Measurements from ENCODE around the gene SLC25A11.
A peak's percentile ranks its signal among the peaks of the same experiment; 100 is the strongest.
"Not testable (repeated sequence)": the region's sequence is repeated elsewhere in the genome, so short reads cannot be mapped to it uniquely, and the experiment has no call there.

Gene SLC25A11

DNA sequence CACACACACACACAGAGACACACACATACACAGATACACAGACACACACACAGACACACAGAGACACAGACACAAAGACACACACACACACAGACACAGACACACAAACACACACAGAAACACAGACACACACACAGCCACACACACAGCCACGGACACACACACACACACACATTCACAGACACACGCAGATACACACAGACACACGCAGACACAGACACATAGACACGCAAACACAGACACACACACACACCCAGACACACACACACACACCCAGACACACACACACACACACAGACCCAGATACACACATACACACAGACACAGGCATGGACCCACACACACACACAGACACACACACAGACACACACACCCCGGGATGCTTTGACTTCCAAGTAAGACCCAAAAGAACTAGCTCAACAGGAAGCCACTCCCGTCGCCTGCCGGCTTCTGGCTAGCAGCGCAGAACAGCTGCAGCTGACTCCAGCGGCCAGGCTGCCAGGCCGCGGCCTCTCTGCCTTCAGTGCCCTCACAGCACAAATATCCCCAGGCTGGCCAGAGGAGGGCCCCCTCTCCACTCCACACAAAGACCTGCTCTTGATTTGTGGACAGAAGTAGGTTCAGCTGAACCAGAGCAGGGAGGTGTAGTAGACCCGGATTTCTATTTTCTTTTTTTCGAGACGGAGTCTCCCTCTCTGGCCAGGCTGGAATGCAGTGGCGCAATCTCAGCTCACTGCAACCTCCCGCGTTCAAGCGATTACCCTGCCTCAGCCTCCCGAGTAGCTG, 30.9 kb downstream of the SLC25A11 start:
- DNase-seq: peak; percentile 92

DNA sequence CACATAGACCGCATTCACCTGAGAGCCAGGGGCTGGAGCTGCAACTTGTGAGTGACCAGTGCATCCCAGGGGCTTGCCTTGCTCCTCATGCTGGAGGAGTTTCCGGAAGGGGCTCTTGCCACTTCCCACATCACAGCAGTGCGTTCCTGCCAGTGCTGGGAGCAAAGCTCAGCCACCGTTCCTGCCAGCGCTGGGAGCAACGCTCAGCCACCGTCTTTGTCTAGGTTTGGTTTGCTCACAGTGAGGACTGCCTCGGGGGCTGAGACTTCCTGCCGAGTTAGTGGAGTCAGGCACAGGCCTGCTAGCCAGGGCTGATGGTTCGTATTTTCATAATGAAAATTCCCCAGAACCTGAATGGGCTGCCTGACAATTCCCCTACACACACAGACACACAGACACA, 31.5 kb downstream of the SLC25A11 start:
- no peak for DNase-seq

DNA sequence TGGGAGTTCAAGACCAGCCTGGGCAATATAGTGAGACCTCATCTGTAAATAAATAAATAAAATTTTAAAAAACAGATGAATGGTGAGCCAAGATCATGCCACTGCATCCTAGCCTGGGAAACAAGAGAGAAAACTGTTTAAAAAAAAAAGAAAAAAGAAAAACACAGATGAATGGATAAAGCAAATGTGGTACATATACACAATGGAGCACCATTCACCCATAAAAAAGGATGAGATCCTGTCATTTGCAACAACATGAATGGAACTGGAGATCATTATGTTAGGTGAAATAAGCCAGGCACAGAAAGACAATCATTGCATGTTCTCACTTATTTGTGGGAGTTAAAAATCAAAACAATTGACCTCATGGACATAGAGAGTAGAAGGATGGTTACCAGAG, 33.2 kb downstream of the SLC25A11 start:
- DNase-seq: not testable (repeated sequence)

DNA sequence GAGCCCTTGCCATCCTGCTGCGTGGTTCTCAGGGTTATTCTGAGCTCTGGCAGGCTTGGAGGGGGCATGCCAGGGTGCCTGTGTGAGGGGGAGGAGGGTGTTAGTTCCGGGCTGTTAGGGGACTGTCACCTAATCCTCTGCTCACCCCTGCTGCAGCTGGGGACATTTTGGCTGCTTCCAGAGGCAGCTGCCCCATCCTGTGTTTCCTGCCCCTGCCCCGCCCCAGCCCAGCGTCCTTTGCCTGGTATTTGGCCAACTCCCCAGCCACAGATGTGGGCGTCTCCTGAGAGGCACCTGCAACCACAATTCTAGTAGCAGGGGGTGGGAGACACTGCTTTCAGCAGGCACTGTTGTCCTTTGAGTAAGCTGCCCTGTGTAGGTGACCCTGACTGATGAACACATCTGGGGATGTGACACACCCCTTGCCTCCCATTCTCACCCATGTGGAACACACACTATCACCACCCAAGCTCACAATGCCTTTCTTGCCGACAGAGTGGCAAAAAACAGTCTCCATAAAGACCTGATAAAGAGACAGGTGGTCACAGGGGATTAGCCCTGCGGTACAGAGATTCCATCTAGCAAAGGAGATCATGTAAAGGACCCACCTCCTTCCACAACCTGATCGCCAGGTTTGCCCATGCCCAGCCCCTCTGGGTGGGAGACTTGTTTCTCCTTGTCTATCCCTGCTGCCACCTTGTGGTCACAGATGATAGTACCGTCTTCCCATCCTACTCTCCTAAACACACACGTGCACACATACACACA, 36.6 kb downstream of the SLC25A11 start, which contains the start of gene CHRNE:
Gene CHRNE, minus strand, starts transcription at position 48 of the 768 bp plus-strand sequence. Its CDS starts 35 bp downstream, at position 13.
- peak; percentile 70 for DNase-seq

DNA sequence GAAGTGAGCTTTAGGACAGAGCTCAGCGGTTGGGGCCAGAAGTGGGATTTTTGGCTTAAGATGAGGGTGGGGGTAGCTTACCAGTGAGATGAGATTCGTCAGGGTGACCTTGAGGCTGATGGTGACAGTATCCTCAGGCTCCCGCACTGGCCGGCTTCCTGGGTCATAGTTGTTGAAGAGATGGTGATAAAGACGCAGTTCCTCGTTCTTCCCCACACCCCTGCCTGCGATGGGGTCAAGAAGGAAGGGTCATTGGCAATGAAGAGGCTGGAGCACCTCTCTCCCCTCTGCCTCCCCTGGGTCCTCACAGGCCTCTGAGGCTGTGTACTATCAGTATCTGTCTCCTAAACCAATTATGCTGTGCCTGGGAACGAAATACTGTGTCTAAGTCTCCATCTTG, 37.3 kb downstream of the SLC25A11 start:
- no peak for DNase-seq

DNA sequence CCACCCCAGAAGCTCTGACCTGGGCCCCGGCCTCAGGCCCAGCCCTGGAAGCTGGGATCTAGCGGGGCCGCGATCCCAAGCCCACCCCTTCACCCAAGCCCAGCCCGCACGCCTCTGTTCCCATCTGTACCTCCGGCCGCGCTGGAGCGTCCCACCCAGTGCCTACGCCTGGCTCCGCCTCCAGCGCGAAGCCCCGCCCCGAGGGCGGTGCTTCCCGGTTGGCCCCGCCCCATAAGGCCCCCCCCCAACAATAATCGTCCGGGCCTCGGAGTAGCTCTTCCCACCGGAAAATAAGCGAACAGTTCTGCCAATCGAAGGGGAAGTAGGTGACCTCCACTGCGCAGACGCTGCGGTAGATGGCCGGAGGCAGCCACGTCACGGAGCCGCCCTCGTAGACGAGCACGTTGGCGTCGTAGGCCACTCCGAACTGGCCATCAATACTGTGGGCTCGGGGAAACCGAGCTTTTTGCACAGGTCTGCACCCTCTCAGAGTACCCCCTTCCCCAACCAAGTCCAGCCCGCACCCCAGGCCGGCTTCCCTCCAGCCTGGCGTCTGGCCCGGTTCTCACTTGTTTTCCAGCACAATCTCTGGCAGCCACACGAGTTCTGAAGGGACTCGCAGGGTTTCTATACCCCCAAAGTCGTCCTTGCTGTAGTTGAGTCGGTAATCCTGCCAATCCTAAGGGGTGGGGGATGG, 38.0 kb downstream of the SLC25A11 start:
- DNase-seq: peak; percentile 68

DNA sequence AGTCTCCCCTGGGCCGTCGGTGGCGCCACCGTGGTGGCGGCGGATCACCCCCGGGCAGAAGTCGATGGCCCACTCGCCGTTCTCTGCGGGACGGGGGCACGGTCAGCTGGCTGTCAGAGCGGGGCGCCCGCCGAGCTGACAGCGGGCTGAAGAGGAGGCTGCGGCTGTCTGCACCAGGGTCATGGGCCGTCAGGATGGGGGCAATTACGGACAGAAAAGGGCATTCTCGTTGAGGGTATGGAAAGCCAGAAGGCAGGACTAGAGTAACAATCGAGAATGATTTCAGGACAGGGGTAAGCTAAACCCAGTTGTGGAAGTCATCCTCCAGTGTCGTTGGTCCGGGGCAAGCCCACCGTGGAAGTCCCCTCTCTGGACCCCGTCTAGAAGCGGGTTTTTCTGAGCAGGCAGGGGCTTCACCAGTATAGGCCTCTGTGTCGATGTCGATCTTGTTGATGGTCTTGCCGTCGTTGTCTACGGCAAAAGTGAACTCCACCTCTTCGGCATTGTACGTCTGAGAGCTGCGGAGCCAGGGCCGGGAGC, 38.7 kb downstream of the SLC25A11 start:
- no peak for DNase-seq

DNA sequence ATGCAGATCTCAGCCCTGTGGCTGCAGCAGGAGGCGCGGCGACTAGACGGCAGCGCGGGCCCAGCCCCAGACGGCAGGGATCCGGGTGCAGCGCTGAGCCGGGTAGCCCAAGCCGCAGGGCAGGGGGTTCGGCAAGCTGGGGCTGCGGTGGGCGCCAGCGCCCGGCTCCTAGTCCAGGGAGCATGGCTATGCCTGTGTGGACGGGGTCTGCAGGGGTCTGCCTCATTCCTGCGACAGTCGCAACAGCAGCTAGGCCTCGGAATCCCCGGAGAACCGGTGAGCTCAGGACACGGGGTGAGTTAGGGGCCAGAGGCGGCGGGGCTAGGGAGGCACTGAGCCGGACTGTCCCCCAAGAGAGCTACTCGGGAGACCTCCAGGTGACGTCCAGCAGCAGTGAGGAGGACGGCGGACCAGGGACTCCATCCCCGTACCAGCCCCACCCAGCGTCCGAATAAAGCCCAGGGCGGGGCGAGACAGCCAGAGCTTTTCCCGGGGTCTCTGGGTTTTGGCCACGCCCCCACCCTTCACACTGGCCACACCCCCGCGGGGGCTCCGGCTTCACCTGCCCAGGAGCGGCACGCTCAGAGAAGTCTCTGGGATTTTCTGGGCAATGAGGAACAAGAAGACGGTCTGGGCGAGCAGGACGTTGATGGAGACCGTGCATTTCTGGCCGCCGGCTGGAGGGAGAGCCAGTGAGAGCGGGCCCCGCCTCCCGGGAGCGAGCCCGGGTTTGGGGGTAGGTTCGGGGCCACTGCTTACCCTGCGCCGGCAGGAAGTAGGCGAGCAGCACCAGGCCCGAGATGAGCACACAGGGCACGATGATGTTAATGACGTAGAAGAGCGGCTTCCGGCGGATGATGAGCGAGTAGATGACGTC, 39.4 kb downstream of the SLC25A11 start:
- peak; percentile 64 for DNase-seq

DNA sequence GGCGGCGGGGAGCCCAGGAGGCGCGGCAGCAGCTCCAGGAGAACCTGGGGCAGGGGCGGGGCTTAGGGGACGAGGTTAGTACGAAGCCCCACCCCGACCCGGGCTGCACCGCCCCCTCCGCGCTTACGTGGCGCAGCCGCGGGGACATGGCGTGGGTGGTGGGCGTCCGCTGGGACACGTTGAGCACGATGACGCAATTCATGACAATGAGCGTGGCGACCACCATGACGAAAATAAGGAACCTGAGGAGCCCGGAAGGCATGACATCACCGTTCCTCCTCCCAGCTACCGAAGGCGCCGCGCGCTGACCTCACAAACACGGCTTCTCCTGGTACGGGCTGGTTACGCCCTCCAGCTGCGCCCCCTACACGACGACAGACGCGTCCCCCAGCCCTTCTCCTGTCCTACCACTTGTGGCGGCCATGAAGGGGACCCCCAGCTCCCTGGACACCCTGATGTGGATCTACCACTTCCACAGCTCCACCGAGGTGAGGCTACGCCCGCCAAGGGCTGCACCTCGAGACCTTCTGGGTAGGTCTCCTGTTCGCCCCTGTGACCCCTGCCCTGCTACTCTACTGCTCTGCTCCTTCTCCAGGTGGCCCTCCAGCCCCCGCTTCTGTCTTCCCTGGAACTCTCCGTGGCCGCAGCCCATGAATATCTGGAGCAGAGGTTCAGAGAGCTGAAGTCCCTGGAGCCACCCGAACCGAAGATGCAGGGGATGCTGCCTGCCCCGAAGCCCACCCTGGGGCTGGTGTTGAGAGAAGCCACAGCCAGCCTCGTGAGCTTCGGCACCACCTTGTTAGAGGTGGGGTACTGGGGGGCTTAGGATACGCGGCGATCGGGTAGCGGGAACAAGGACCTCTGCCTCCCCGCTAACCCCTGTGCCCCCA, 40.3 kb downstream of the SLC25A11 start, which contains the start of gene C17orf107:
Gene C17orf107, plus strand, starts transcription at position 196 of the 890 bp plus-strand sequence. Its CDS starts 227 bp downstream, at position 423.
- DNase-seq: peak; percentile 98

DNA sequence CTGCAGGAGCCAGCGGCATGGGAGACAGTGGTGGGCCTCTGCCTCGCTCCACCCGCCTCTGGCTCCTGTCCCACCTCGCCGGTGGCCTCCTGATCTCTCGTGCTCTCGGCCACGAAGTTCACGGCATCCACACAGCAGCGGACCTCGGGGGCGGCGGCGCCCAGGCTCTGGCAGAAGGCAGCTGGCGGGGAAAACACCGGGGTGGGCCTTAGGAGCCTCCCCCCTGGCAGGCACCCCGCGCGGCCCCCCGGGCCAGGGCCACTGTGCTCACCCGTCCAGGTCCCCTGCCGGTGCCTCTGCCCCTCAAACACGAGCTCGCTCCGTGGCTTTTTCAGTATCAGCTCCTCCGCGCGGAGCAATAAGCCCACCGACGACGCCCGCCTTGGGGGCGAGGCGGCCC, 40.9 kb downstream of the SLC25A11 start:
- no peak for DNase-seq

DNA sequence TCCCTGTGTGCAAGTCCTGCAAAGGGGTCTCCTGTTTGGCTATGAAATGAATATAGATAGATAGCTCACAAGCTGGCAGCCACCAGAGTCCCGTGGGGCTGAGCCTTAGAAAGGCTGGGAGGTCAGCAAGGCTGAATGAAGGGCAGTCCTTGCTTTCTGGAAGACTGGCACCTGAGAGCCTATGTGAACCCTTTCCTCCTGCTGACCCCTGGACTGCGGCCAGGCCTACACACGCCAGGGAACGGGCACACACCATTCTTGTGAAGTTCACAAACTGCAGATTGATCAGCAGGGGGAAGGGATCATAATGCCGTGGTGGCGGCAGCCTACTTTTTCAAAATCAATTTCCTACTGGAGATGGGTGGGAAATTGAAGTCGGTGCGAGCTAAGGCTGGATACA, 41.5 kb downstream of the SLC25A11 start:
- DNase-seq: no peak

DNA sequence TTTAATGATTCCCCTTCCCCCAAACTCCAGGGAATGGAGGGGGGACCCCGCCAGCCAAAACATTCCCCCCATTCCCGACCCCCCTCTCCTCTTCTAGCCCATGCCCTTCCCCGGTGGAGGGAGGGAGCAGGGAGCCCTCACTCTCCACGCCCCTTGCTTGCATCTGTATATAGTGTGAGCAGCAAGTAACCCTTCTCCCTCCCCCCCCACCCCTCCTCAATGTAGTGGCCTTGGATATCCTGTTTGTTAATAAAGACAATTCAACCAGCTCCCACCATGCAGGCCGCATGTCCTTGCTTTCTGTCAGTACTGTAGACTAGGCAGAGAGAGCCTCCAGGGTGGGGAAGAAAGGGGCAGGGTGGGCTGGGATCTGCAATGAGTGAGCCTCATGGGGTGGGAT, 42.1 kb downstream of the SLC25A11 start:
- no peak for DNase-seq

DNA sequence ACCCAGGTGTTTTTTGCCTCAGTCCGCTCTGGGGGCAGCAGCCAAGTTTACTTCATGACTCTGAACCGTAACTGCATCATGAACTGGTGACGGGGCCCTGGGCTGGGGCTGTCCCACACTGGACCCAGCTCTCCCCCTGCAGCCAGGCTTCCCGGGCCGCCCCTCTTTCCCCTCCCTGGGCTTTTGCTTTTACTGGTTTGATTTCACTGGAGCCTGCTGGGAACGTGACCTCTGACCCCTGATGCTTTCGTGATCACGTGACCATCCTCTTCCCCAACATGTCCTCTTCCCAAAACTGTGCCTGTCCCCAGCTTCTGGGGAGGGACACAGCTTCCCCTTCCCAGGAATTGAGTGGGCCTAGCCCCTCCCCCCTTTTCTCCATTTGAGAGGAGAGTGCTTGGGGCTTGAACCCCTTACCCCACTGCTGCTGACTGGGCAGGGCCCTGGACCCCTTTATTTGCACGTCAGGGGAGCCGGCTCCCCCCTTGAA, 42.6 kb downstream of the SLC25A11 start:
- DNase-seq: no peak

DNA sequence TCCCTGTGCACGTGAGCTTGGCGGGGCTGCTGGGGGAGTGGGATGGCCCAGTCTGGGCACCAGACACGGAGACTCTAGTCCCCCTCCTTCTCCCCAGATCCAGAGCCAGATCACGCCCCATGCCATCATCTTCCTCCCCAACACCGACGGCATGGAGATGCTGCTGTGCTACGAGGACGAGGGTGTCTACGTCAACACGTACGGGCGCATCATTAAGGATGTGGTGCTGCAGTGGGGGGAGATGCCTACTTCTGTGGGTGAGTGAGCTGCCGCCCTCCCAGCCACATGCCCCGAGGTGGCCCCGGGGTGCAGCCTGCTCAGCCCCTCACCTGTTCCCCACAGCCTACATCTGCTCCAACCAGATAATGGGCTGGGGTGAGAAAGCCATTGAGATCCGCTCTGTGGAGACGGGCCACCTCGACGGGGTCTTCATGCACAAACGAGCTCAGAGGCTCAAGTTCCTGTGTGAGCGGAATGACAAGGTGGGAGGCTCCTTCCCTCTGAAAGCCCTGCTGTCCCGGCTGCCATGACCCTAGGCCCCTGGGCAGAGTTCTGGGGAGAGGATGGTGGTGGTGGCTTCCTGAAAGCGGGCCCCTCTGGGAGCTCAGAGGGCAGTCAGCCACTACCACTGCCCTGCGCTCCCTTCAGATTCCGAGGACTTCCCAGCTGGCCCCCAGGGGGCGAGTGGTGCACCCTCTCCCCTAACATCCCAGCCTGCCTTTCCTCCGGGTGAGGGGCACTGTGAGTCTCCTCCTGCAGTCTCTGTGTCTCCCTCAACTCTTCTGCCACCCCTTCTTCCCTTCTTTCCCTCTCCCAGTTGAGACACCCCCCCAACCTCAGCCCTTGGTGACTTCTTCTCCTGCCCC, 43.3 kb downstream of the SLC25A11 start:
- DNase-seq: no peak

DNA sequence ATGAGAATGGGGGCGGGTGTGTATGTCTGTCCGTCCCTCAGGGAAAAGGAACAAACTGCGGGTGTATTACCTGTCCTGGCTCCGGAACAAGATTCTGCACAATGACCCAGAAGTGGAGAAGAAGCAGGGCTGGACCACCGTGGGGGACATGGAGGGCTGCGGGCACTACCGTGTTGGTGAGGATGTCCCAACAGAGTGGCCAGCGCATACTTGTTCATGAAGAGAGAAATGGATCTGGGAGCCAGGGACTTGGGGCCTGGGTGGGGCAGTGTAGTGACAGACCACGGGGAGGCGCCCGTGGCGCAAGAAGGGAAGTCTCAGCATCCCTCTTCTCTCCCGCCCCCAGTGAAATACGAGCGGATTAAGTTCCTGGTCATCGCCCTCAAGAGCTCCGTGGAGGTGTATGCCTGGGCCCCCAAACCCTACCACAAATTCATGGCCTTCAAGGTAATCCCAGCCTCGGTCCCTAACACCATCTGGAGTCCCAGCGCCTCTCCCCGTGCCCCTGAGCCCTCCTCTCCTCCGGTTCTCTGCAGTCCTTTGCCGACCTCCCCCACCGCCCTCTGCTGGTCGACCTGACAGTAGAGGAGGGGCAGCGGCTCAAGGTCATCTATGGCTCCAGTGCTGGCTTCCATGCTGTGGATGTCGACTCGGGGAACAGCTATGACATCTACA, 44.1 kb downstream of the SLC25A11 start:
- peak; percentile 49 for DNase-seq

DNA sequence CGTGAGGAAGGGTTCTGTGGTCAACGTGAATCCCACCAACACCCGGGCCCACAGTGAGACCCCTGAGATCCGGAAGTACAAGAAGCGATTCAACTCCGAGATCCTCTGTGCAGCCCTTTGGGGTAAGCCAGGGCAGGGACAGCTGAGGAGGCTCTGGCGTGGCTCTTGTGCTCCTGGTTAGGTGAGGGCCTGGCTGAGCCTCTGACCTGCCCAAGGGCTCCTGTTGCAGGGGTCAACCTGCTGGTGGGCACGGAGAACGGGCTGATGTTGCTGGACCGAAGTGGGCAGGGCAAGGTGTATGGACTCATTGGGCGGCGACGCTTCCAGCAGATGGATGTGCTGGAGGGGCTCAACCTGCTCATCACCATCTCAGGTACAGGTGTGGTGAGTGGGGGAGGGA, 44.7 kb downstream of the SLC25A11 start:
- DNase-seq: no peak

DNA sequence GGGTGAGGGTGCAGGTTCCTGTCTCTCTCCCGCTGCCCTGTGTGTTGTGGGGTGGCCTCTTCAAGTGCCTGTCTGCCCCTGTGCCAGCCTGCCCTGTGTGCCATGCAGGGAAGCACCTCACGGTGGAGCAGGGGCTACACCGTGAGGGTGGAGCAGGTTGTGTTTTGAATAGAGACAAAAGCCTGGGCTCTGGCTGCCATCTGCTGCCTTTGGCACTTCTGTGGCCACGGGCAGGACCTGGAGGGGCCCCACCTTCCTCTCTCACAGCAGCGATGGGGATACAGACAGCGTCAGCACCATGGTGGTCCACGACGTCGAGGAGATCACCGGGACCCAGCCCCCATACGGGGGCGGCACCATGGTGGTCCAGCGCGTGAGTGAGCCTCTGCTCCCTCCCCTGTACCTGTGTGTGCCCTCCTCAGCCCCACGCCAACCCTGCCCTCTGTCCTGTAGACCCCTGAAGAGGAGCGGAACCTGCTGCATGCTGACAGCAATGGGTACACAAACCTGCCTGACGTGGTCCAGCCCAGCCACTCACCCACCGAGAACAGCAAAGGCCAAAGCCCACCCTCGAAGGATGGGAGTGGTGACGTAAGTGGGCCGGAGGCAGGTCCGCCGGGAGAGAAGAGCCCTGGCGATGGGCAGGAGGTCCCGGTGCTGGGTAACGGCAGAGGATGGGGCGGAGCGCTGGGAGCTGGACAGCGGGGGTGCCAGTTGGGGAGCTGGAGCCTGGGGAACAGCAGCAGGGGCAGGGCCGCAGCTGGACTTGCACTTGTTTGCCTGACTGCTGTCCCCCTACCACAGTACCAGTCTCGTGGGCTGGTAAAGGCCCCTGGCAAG, 45.9 kb downstream of the SLC25A11 start:
- DNase-seq: no peak

DNA sequence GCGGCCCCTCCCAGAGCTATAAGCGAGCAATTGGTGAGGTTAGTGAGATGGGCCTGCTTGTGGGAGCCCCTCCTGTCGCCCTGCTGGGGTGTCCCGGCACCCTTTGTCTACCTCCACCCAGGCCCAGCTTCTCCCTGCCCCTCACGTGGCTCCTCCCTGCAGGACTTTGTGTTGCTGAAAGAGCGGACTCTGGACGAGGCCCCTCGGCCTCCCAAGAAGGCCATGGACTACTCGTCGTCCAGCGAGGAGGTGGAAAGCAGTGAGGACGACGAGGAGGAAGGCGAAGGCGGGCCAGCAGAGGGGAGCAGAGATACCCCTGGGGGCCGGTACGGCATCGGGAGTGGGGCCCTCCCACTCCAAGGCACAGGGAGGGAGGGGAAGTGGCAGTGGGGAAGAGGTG, 46.6 kb downstream of the SLC25A11 start:
- DNase-seq: no peak

Data from suppressor macrophage treated with lipopolysaccharide for 4 hours (primary cell).